Measurements from ENCODE around the gene GPC6. TPM values are rescaled to one million over a fixed set of nuclear protein-coding genes. Genes with fewer than 3 reads are reported as not detected.

GPC6 gene
- polyA plus RNA-seq, 1 of the 3 experiments (the other 2 are of a cell fraction) = 6.7 TPM

- ChIA-PET CTCF (interaction anchor here (2.2 kb wide), 1 partner anchor 12 kb away, joined by 11 read pairs; no protein-coding TSS in a partner anchor), POLR2A (no interaction called here)
- Histone ChIP-seq H3K9me2 (no peaks in the 10 kb centered on the region), H4K20me1 (ENCODE audit: insufficient read depth) (no peaks in the 10 kb centered on the region), H2AFZ (ENCODE audit: low read depth) (no peak overlapping the region), H3K36me3 (replicated peaks in 1 of 2; ENCODE audit: control insufficient read depth in 1 of 2, insufficient read depth in 2 of 2, low read length in 1 of 2) (no peaks in the 10 kb centered on the region), H3K79me2 (ENCODE audit: insufficient read depth) (no peaks in the 10 kb centered on the region; the same call in 1 of the 2 replicates), H3K4me1 (ENCODE audit: control insufficient read depth in 1 of 2, insufficient read depth in 2 of 2, low read depth in 1 of 2, low read length in 1 of 2) (peaks cover 0 to 27% of the 10 kb centered on the region in 2 experiments; a peak in 3 of 4 replicates), H3K4me2 (no peak overlapping the region), H3K27me3 (ENCODE audit: insufficient read depth) (no peaks in the 10 kb centered on the region), H3K9me3 (no peaks in the 10 kb centered on the region), H3K9ac (no peak overlapping the region), H3F3A (replicated peaks; ENCODE audit: insufficient read depth) (peaks cover 11% of the 10 kb centered on the region), H3K4me3 (ENCODE audit: low read depth in 2 of 2, low read length in 1 of 2) (no peak overlapping the region), H3K27ac (ENCODE audit: low read depth in 2 of 2, low read length in 1 of 2) (no peak overlapping the region)
- no peak for DNase-seq
- TF ChIP-seq MEF2A (IDR thresholded peaks at IDR 0.05; ENCODE audit: borderline replicate concordance, low read depth) (no peak), TCF12 (IDR thresholded peaks at IDR 0.05) (peak; percentile 17; the same call in 1 of the 2 replicates), EP300 (IDR thresholded peaks at IDR 0.05; ENCODE audit: borderline replicate concordance in 1 of 2, low read depth in 1 of 2, low read length in 1 of 2) (peak in 1 of 2 experiments; percentile 41; a peak in 1 of 4 replicates), PBX3 (IDR thresholded peaks at IDR 0.05) (peak; percentile 51; the same call in 1 of the 2 replicates), JUND (IDR thresholded peaks at IDR 0.05) (no peak)
- 79% methylated on average over 1 of the region's 1 CpG for WGBS (ENCODE audit: low lambda C conversion rate)
These were observed 34.0 kb downstream of the GPC6 start for GRCh38 chr13:93260591-93260990.

DNA sequence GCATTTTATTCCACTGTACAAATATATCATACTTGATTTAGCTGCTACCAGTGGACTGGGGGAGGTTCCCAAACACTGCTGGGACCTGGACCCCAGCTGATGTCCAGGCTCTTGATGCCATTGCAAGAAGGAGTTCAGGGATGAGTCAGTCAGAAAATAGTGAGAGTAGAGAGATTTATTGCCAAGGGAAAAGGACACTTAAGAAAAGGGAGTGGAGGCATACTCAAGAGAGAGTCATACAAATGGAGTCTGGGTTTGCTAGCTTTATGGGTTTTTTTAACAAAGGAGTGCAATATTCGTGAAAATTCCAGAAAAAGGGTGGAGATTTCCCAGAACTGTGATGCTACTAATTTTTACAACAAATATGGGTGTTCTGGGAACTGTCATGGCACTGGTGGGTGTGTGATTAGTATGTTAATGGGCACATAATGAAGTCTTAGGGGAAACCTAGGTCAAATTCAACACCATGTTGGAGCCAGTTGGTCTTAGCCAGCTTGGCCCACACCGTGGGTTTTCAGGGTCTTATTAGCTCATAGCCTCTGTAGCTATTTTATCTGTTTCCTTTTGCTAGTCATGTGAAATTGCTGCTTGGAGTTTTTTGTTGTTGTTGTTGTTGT, 36.2 kb downstream of the GPC6 start:
- POLR2A ChIA-PET = interaction anchor here (0.6 kb wide), 1 partner anchor 14 kb away, joined by 3 read pairs; no protein-coding TSS in a partner anchor
- Histone ChIP-seq H4K20me1 (ENCODE audit: insufficient read depth) (no peaks in the 10 kb centered on the region), H3K36me3 (replicated peaks in 1 of 2; ENCODE audit: control insufficient read depth in 1 of 2, insufficient read depth in 2 of 2, low read length in 1 of 2) (no peaks in the 10 kb centered on the region), H3K27me3 (ENCODE audit: insufficient read depth) (no peaks in the 10 kb centered on the region), H3K4me3 (ENCODE audit: low read depth in 2 of 2, low read length in 1 of 2) (no peak overlapping the region), H2AFZ (ENCODE audit: low read depth) (peak overlapping the region; percentile 61; the same call in 1 of the 2 replicates), H3K4me1 (ENCODE audit: control insufficient read depth in 1 of 2, insufficient read depth in 2 of 2, low read depth in 1 of 2, low read length in 1 of 2) (peaks cover 0 to 27% of the 10 kb centered on the region in 2 experiments; a peak in 3 of 4 replicates), H3K9me3 (no peaks in the 10 kb centered on the region), H3F3A (replicated peaks; ENCODE audit: insufficient read depth) (peaks cover 11% of the 10 kb centered on the region), H3K4me2 (peak overlapping the region; percentile 41; the same call in 1 of the 2 replicates), H3K9me2 (no peaks in the 10 kb centered on the region), H3K9ac (no peak overlapping the region), H3K79me2 (ENCODE audit: insufficient read depth) (no peaks in the 10 kb centered on the region; the same call in 1 of the 2 replicates), H3K27ac (ENCODE audit: low read depth in 2 of 2, low read length in 1 of 2) (peak overlapping the region in 1 of 2 experiments; percentile 71; a peak in 2 of 4 replicates)
- CTCF ChIA-PET = no interaction called here
- DNase-seq = no peak
- WGBS (ENCODE audit: low lambda C conversion rate) = 53% methylated on average over 2 of the region's 2 CpGs
- TF ChIP-seq NRF1 (IDR thresholded peaks at IDR 0.05; ENCODE audit: low read depth, low read length) = no peak
- TF ChIP-seq SIN3A (IDR thresholded peaks at IDR 0.05; ENCODE audit: borderline replicate concordance, low read depth, low read length) = no peak
- TF ChIP-seq PBX3 (IDR thresholded peaks at IDR 0.05) = peak; percentile 91
- no peak for TF ChIP-seq SMC3 (IDR thresholded peaks at IDR 0.05; ENCODE audit: low read depth, low read length)
- TF ChIP-seq EZH2phosphoT487 (IDR thresholded peaks at IDR 0.05; ENCODE audit: borderline replicate concordance, low read depth) = no peak
- TF ChIP-seq MEF2A (IDR thresholded peaks at IDR 0.05; ENCODE audit: borderline replicate concordance, low read depth) = no peak
- no peak for TF ChIP-seq CHD2 (IDR thresholded peaks at IDR 0.05; ENCODE audit: low read length, partially characterized antibody)
- TF ChIP-seq RXRA (IDR thresholded peaks at IDR 0.05; ENCODE audit: borderline replicate concordance, low read depth) = 0 out of 2 replicates have a peak, but pooled peaks have one; percentile 14
- TF ChIP-seq RCOR1 (IDR thresholded peaks at IDR 0.05; ENCODE audit: low read length) = no peak
- TF ChIP-seq MXI1 (IDR thresholded peaks at IDR 0.05; ENCODE audit: low read depth, low read length) = no peak
- TF ChIP-seq NFIC (IDR thresholded peaks at IDR 0.05; ENCODE audit: borderline replicate concordance) = peak; percentile 56; the same call in 1 of the 2 replicates
- no peak for TF ChIP-seq POLR2AphosphoS5 (IDR thresholded peaks at IDR 0.05; ENCODE audit: low read depth, low read length)
- TF ChIP-seq, protein P1, sequence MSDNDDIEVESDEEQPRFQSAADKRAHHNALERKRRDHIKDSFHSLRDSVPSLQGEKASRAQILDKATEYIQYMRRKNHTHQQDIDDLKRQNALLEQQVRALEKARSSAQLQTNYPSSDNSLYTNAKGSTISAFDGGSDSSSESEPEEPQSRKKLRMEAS (IDR thresholded peaks at IDR 0.05; ENCODE audit: low read depth) = no peak
- no peak for TF ChIP-seq CTCF (IDR thresholded peaks at IDR 0.05)
- peak; percentile 73 for TF ChIP-seq FOSL2 (IDR thresholded peaks at IDR 0.05; ENCODE audit: borderline replicate concordance, low read depth)
- TF ChIP-seq TCF12 (IDR thresholded peaks at IDR 0.05) = peak; percentile 74
- TF ChIP-seq, protein P2, sequence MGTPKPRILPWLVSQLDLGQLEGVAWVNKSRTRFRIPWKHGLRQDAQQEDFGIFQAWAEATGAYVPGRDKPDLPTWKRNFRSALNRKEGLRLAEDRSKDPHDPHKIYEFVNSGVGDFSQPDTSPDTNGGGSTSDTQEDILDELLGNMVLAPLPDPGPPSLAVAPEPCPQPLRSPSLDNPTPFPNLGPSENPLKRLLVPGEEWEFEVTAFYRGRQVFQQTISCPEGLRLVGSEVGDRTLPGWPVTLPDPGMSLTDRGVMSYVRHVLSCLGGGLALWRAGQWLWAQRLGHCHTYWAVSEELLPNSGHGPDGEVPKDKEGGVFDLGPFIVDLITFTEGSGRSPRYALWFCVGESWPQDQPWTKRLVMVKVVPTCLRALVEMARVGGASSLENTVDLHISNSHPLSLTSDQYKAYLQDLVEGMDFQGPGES (IDR thresholded peaks at IDR 0.05; ENCODE audit: low read depth, low read length) = no peak
- peak; percentile 73 for TF ChIP-seq JUND (IDR thresholded peaks at IDR 0.05)
- TF ChIP-seq, protein P3, sequence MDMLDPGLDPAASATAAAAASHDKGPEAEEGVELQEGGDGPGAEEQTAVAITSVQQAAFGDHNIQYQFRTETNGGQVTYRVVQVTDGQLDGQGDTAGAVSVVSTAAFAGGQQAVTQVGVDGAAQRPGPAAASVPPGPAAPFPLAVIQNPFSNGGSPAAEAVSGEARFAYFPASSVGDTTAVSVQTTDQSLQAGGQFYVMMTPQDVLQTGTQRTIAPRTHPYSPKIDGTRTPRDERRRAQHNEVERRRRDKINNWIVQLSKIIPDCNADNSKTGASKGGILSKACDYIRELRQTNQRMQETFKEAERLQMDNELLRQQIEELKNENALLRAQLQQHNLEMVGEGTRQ (IDR thresholded peaks at IDR 0.05; ENCODE audit: borderline replicate concordance, low read depth, low read length) = no peak
